HG03060 (cell line): ENCODE data around the gene WNT7B.

Experiments
- ATAC-seq: cut with Tn5 transposase; IDR thresholded peaks from one replicate; pipeline ENCODE4 v1.9.1; 2021; ENCODE audit warnings: low read depth, moderate number of reproducible peaks; ENCODE audit not compliant: unreplicated experiment

WNT7B gene

GRCh38 chr22:45960477-45961386, 16.2 kb downstream of the WNT7B start:
- ATAC-seq, result no peak

GRCh38 chr22:45959719-45960476, 17.1 kb downstream of the WNT7B start:
- no peak for ATAC-seq

GRCh38 chr22:45958971-45959370, 18.0 kb downstream of the WNT7B start:
- ATAC-seq, result no peak

GRCh38 chr22:45957826-45958225, 19.1 kb downstream of the WNT7B start:
- ATAC-seq, result no peak

- ATAC-seq, result no peak
Measured at GRCh38 chr22:45953178-45953577, 23.8 kb downstream of the WNT7B start.

- no peak for ATAC-seq
Measured at GRCh38 chr22:45952553-45952952, 24.4 kb downstream of the WNT7B start.

- ATAC-seq, result no peak
Measured at GRCh38 chr22:45952151-45952550, 24.8 kb downstream of the WNT7B start.

- ATAC-seq, result no peak
Measured at GRCh38 chr22:45949891-45950290, 27.1 kb downstream of the WNT7B start.

- no peak for ATAC-seq
Measured at GRCh38 chr22:45949258-45949870, 27.6 kb downstream of the WNT7B start.

GRCh38 chr22:45948081-45948648, 28.8 kb downstream of the WNT7B start:
- no peak for ATAC-seq

GRCh38 chr22:45946805-45947600, 30.0 kb downstream of the WNT7B start:
- no peak for ATAC-seq

GRCh38 chr22:45945621-45946106, 31.3 kb downstream of the WNT7B start:
- no peak for ATAC-seq

GRCh38 chr22:45942787-45943493, 34.0 kb downstream of the WNT7B start:
- ATAC-seq, result no peak

GRCh38 chr22:45942344-45942743, 34.6 kb downstream of the WNT7B start:
- no peak for ATAC-seq

GRCh38 chr22:45938913-45939312, 38.0 kb downstream of the WNT7B start:
- ATAC-seq, result no peak

GRCh38 chr22:45937960-45938359, 39.0 kb downstream of the WNT7B start:
- ATAC-seq, result no peak

GRCh38 chr22:45935573-45935972, 41.4 kb downstream of the WNT7B start:
- ATAC-seq, result no peak

- no peak for ATAC-seq
Measured at GRCh38 chr22:45934659-45935341, 42.2 kb downstream of the WNT7B start.

- ATAC-seq, result no peak
Measured at GRCh38 chr22:45934168-45934564, 42.8 kb downstream of the WNT7B start.
